ENCODE data around the gene MT1M. TPM values are rescaled to one million over a fixed set of nuclear protein-coding genes. Genes with fewer than 3 reads are reported as not detected.

The MT1M gene
- total RNA-seq, 2 donors from 2014 or later: 5.2 to 9.9 TPM

GRCh38 chr16:56647641-56648431 is 15.4 kb downstream of the MT1M start:
- peaks cover 0 to 10% of the 10 kb centered on the region in 2 donors for H3K4me1 ChIP-seq
- no peak for TF ChIP-seq CTCF (IDR thresholded peaks at IDR 0.05)
- H3K27me3 ChIP-seq: no peaks in the 10 kb centered on the region
- no peaks in the 10 kb centered on the region for H3K36me3 ChIP-seq
- no peaks in the 10 kb centered on the region for H3K9me3 ChIP-seq
- no peak for DNase-seq (ENCODE audit: low spot score)
- H3K27ac ChIP-seq: no peak overlapping the region
- no peak overlapping the region for H3K4me3 ChIP-seq

- Histone ChIP-seq H3K27me3 (no peaks in the 10 kb centered on the region), H3K27ac (no peak overlapping the region), H3K9me3 (no peaks in the 10 kb centered on the region), H3K4me1 (no peaks in the 10 kb centered on the region), H3K36me3 (no peaks in the 10 kb centered on the region), H3K4me3 (no peak overlapping the region)
- DNase-seq (ENCODE audit: low spot score): no peak
- no peak for TF ChIP-seq CTCF (IDR thresholded peaks at IDR 0.05)
These were observed 16.8 kb downstream of the MT1M start for GRCh38 chr16:56649271-56649670.

GRCh38 chr16:56649820-56650219 is 17.4 kb downstream of the MT1M start:
- Histone ChIP-seq H3K4me1 (no peaks in the 10 kb centered on the region), H3K36me3 (no peaks in the 10 kb centered on the region), H3K9me3 (no peaks in the 10 kb centered on the region), H3K4me3 (no peak overlapping the region), H3K27ac (no peak overlapping the region), H3K27me3 (no peaks in the 10 kb centered on the region)
- no peak for TF ChIP-seq CTCF (IDR thresholded peaks at IDR 0.05)
- no peak for DNase-seq (ENCODE audit: low spot score)

GRCh38 chr16:56651586-56651985 is 19.1 kb downstream of the MT1M start, which contains the start of gene MT1B:
Gene MT1B, plus strand, starts transcription at chr16:56651886. Its CDS starts 68 bp downstream, at chr16:56651954.
- H3K36me3 ChIP-seq: no peaks in the 10 kb centered on the region
- no peaks in the 10 kb centered on the region for H3K4me1 ChIP-seq
- no peak within 1 kb of the TSS for H3K4me3 ChIP-seq
- no peak for TF ChIP-seq CTCF (IDR thresholded peaks at IDR 0.05)
- H3K27ac ChIP-seq: no peak within 1 kb of the TSS
- no peaks in the 10 kb centered on the region for H3K27me3 ChIP-seq
- no peaks in the 10 kb centered on the region for H3K9me3 ChIP-seq
- DNase-seq (ENCODE audit: low spot score): no peak

- Histone ChIP-seq H3K27ac (no peak overlapping the region), H3K36me3 (no peaks in the 10 kb centered on the region), H3K4me1 (peaks cover 0 to 5% of the 10 kb centered on the region in 2 donors)
These were observed 20.1 kb downstream of the MT1M start for GRCh38 chr16:56652600-56652999.

More at GRCh38 chr16:56652600-56652999, 20.1 kb downstream of the MT1M start:
- H3K4me3 ChIP-seq: no peak overlapping the region
- no peak for TF ChIP-seq CTCF (IDR thresholded peaks at IDR 0.05)
- no peaks in the 10 kb centered on the region for H3K9me3 ChIP-seq
- no peak for DNase-seq (ENCODE audit: low spot score)
- H3K27me3 ChIP-seq: no peaks in the 10 kb centered on the region
